Activated CD4-positive, alpha-beta T cell treated with anti-CD3 and anti-CD28 coated beads, Interleukin-2, amount 50 U/mL, for 24 hours (primary cell): ENCODE measurements around the gene MUC5AC.
"Not testable (repeated sequence)": the region's sequence is repeated elsewhere in the genome, so short reads cannot be mapped to it uniquely, and the experiment has no call there.

Experiments used
- DNase-seq, 2 donors: peaks; one replicate each; pipeline ENCODE4 v3.0.0-alpha.2; 2020; ENCODE audit warnings: low read depth in 1 of 2, low spot score in 1 of 2

The MUC5AC gene

DNA sequence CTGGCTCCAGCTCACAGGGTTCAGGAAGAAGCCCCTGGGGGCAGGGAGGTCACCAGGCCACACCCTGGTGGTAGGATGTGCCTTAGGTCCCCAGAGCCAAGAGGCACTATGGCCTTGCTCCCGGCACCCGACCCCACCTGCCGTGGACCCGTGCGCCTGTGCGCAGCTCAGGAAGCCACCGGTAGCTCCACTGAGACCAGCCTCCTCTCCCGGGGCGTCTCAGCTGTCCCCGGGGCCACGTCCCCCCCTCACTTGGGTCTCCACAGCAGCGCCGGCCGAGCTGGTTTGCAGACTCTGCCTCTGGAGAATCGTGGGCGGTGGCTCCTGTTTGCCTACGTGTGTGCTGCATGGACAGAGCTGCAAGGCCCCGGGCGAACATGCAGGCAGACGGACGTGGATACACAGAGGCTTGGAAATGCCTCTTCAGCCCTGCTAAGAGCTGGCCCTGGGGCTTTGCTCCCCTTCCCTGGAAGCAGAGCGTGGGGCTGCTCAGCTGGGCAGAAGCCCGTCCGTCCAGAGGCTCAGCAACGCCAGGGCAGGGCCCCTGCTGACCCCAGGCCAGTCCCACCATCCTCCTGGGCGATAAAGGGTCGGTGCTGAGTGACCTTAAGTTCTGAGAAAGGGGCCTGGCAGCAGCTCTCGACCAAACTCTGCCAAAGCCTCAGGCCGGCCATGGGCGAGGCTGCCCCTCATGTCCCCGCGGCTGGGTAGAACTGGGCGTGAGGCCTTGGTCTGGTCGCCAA lies 49.8 kb downstream of the MUC5AC start:
- no peak for DNase-seq

DNA sequence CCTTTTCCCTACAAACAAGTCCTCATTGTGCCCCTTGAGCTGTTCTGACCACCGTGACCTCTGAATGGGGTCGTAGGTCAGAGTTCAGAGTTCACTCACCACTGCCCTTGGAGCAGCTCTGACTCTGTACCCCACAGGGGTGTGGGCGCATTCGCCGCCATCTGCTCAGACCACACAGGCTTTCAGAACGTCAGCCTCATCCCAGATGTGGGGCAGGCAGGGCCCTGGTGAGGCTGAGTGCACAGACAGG lies 50.3 kb downstream of the MUC5AC start:
- no peak for DNase-seq

DNA sequence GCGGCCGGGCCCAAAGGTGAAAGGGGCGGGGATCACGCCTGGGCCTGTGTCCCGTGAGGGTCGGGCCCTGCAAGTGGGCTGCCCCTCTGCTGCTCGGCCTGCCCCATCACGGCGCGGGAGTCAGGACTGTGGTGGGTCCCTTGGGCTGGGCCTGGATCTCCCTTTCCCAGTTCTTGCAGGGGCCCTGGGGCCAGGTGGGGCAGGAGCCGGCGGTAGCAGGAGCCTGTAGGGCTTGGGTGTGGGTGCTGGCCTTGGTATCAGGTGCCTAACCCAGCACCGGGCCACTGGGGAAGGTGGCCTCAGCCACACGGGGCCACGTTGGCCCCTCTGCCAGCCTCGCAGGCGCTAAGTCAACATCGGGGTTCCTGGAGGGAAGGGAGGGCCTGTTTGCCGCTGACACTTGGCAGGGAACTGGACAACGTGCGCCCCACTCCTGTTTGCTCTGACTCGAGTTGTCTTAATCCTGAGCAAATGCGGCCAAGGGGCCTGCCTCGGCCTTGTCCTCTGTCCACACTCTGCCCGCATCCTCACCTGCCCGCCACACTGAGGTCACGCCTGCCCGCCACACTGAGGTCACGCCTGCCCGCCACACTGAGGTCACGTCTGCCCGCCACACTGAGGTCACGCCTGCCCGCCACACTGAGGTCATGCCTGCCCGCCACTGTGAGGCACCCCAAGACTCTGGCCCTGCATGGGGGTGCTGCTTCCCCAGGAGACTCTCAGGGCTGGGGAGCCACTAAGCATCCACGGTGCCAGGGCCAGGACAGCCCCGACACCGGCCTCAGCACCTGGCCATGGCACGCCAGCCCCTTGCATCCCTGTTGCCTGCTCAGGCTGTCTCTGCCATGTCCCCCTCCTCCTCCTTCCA lies 50.9 kb downstream of the MUC5AC start:
- DNase-seq, result no peak

DNA sequence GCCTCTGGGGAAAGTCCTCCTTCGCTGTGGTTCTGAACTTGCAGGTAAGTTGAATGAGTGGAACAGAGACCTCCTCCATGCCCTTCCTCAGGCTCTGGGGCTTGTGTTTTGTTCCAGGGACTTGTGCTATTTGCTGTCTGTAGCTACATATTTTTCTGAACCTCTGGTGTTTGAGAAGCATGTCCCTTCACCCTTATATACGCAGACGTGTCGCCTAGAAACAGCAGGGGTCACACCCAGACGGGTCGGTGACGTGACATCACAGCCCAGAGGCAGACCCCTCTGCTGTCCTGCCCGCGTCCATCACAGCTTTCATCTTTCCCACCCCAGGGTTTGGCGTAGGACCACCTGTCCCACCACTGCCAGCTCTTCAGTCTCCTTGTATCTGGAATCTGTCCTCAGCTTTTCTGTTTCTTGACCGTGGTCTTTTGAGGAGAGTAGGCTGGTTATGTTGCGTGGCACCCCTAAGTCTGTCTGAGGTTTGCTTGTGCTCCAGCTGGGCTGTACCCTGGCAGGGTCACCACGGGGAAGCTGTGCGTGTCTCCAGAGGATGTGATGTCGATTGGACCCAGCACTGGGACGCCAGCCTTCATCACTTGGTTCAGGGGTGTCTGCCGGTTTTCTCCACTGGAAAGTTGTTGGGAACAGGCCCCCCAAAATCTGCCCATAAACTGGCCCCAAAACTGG lies 51.8 kb downstream of the MUC5AC start:
- no peak for DNase-seq

DNA sequence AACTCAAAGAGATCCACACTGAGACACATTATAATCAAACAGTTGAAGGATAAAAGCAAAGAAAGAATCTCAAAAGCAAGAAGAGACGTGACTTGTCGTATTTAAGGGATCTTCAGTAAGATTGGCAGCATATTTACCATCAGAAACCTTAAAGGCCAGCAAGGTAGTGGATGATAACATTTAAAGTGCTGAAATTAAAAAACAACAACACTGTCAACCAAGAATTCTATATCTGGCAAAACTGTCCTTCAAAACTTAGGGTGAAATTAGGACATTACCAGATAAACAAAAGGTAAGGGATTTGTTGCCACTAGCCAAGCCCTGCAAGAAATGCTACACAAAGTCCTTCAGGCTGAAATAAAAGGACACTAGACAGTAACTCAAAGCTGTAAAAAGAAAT lies 54.1 kb downstream of the MUC5AC start:
- no peak for DNase-seq

DNA sequence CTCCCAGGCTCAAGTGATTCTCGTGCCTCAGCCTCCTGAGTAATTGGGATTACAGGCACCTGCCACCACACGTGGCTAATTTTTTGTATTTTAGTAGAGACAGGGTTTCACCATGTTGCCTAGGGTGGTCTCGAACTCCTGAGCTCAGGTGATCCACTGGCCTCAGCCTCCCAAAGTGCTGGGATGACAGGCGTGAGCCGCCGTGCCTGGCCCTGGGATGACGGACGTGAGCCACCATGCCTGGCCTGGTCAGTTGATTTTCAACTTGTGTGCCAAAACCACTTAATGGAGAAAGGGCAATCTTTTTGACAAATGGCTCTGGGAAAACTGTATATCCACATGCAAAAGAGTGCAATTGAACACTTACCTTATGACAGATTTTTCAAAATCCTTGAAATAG lies 58.1 kb downstream of the MUC5AC start:
- DNase-seq, result not testable (repeated sequence)

DNA sequence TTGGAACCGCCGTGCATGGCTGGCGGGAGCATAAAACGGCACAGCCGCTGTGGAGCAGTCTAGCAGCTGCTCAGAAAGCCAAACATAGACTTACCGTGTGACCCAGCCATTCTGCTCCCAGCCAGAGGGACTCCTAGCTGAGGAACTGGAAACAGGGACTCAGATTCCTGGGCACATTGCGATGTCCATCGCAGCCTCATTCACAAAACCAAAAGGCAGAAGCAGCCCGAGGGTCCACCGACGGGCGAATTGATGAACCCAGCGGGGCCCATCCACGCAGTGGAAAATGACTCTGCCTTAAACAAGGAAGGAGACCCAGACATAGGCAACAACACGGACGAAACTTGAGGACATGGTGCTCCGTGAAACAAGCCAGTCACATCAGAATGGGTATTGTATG lies 59.4 kb downstream of the MUC5AC start:
- no peak for DNase-seq

DNA sequence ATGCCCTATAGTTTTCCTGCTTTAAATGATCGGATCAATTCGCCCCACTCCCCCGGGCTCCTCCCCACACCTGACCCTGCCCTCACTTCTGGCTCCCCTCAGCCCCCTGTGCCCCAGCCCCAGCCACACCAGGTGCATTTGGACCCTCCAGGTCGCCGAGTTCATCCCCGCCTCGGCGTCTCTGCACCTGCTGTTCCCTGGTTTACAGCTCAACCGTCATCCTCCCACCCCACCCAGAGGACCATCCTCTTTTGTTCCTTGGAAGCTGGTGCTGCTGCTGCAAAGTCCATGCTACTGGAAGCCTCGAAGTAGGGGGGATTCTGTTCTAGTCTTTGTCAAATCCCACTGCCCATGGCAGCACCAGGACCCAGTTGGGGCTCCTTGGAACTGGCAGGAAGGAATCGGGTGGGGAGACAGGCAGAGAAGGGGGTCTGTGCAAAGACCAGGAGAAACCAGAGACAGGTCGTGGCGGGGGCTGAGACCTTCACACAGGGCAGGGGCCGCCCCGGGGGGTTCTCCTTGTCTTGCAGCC lies 60.6 kb downstream of the MUC5AC start:
- DNase-seq, result no peak

DNA sequence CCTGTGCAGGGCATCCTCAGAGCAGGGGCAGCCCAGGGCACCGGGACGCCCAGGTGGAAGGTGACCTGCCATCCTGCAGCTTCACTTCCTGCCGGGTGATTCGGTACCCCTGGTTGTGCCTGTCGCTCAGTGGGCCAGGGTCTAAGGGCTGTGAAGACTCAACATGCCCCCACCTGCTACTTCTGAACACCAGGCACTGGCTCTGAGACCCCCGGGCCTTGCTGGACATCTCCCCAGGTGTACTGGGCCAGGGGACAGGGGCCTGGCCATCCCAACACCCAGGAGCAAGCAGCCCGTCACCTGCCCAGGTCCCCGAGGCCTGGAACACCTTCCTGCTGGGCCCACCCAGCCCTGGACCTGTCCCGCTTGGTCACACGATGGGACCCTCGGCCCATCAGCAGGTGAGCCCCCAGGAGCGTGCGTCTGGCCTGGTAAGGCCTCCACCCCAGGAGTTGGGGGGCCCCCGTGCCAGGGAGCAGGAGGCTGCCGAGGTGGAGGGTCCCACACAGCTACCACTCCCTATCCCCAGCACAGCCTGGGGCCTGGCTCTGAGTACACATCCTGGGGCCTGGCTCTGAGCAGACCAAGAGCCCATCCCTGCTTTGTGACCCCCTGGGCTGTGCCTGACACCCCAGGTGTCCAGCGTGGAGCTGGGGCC lies 61.2 kb downstream of the MUC5AC start:
- no peak for DNase-seq

DNA sequence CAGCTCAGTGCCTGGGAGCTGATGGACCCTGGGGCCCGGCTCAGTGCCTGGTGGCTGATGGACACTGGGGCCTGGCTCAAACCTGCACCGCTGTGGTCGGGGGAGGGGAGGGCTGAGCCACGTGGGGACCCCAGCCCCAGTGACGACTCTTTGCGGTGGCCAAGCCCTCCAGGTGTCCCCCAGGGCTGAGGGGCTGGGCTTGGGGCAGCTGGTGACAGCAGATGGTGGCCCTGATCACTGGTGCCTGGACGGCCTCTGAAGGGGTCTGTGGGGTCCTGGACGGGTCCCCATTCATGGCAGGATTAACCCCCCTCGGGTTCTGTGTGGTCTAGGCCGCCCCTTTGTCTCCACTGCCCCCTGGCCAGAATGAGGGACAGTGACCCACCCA lies 61.7 kb downstream of the MUC5AC start:
- no peak for DNase-seq

DNA sequence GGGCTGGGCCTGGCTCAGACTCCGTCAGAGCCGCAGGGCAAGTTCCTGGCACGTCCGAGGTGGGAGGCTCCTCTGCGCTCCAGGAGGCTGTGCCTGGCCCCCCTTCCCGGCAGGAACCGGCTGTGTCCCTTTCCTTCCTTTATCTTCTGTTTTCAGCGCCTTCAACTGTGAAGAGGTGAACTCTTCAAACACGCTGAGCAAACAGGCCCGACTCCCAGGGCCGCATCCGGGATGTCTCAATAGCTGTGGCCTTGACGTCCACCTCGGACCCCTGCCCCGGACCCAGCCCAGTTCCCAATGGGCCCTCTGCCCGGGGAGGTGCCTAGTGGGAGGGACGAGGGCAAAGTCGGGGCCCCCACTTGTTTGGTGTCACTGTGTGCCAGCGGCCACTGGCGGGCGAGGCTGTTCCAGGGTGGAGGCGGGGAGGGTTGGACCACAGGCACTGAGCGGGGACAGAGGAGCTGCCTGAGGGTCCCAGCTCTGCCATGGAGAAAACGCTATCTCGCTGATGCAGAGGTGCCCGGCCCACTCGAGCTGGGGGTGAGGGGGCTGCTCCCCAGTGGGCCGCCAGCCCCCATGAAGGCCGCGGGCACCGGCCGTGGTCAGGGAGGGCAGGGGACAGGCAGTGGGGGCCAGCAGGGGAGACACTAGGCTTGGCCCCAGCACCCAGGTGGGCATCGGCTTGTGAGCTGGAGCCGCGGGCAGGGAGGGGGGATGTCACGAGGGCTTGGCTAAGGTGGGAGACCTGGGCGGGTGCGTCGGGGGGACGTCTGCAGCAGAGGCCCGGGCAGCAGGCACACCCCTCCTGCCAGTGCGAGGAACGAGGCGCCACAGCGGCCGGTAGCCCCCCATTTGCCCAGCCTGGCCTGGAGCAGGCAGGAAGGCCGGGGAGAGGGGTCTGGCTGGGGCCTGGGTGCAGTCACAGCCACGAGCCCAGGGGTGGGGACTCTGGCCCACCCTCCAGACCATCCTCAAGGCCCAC lies 62.4 kb downstream of the MUC5AC start:
- DNase-seq, result no peak

DNA sequence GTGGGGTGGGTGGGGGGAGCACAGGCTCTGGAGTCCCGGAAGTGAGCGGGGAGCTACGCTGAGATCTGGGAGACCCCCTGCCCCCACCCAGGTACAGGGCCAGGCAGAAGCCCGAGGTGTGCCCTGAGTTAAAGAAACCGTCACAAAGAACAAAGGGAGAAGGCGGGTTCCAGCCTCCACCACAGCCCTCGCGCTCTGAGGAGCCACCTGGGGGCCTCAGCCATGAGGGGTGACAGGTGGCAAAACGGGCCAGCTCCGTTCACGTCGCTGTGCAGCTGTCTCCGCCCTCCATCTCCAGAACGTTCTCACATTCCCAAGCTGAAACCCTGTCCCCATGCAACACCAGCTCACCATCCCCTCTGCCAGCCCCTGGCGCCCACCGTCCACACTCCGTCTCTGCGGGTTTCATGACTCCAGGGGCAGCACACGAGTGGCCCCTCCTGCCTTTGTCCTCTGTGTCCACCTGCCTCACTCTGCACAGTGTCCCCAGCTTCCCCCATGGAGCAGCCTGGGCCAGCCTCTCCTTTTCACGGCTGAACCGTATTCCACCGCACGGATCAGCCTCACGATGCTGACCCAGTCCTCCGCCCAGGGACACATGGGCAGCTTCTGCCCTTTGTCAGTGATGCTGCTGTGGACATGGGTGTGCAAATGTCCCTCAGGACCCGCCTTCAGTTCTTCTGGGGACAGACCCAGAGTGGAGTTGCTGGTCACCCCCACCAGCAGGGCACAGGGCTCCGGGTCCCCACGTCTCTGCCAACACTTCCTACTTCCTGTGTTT lies 63.4 kb downstream of the MUC5AC start:
- no peak for DNase-seq

DNA sequence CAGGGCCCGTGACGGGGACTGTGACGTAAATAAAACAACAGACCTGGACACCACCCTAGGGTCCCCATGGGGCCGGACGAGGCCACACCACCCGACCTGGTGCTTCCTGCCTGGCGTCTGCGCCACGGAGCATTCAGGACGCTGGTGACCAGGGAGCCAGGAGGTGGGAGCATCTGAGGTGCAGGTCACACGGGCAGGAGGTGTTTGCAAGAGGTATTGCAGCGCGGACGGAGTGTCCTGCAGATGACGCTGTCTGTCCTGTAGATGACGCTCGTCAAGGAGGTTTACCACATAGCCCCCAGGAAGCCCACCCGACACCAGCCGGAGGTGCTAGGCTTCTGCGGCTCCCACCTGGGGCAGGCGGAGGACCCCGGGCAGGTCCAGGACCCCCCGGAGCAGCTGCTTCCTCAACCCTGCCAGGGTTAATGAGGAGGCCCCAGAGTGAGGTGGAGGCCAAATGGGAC lies 64.1 kb downstream of the MUC5AC start:
- DNase-seq, result no peak

DNA sequence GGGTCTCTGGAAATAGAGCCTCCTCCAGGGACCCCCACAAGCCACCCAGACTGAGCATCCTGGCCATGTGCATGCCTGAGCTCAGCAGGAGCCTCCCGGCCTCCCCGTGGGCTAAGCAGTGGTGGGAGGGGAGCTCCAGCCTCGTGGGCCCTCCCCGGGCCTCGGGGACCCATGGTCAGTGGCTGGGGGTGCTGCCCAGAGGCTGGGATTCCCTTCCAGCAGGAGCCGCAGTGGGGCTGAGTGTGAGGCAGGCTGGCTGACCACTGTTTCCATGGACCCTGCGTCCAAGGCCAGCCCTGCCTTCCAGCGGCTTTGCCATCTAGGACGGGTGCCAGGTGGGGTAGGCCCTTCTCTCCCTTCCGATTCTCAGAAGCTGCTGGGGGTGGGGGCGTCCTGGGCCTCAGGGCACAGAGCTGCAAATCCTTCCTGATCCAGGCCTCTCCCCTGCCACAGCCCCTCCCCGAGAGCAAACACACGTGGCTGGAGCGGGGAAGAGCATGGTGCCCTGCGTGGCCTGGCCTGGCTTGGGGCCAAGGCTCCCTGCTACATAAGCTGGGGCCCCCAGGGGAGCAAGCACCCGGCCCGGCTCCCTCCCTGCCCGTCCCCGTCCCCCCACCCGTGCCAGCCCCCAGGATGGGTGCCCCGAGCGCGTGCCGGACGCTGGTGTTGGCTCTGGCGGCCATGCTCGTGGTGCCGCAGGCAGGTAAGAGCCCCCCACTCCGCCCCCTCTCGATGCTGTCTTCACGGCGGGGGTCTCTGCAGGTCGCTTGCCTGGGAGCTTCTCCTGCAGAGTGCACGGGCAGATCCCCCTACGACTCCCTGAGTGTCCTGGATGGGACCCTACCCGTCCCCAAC lies 65.0 kb downstream of the MUC5AC start, which contains the start of gene MUC5B:
MUC5B (plus strand) TSS at position 576 of the 855 bp plus-strand sequence; CDS start at position 634, 58 bp downstream.
- no peak for DNase-seq

DNA sequence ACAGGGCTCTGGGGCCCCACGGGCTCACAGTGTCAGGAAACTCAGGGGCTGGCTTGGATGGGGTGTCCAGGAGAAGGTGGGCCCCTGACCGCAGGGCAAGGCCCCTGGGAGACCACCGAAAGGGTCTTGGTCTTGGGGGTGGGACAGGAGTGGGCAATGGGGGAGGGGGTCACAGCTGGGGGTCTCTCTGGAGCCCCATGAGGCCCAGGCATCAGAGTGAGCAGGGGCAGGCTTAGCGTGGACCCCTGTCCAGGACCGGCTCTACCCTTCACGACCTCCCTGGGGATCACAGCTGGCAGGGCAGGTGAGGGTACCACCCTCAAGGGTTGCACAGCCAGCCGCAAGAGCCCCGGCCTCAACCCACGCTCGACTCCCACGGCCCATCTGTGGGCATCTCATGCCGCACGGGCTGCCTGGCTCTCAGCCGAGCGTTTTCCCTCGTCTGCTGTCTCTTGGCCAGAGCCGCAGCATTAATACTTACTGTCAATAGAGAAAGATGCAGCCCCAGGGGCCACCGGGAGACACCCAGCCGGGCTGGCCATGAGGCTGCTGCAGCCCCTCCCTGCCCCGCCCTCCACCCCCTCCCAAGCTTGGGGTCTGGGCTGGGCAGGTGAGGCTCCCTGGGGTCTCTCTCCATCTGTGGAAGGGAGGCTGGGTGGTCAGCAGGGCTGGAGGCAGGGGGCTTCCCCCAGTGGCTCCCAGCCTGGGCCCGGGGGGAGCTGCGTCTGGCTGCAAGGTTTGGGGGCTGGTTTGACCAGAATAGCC lies 65.8 kb downstream of the MUC5AC start:
- DNase-seq, result no peak

DNA sequence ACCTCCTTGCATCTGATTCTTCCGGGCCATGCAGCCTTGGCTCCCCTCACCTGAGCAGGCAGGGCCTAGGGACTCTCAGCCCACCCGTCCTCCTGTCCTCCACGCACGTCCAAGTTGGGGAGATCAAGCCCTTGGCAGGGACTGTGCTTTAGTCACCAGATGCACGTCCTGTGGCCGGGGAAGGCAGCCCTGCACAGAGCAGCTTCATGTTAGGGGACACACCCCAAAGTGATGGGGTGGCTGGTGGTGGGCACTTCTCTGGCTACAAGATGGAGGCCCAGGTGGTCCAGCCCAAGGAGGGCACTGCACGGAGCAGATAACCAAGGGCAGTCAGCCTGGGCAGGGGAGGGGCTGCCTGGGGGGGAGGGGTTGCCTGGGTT lies 66.3 kb downstream of the MUC5AC start:
- no peak for DNase-seq

DNA sequence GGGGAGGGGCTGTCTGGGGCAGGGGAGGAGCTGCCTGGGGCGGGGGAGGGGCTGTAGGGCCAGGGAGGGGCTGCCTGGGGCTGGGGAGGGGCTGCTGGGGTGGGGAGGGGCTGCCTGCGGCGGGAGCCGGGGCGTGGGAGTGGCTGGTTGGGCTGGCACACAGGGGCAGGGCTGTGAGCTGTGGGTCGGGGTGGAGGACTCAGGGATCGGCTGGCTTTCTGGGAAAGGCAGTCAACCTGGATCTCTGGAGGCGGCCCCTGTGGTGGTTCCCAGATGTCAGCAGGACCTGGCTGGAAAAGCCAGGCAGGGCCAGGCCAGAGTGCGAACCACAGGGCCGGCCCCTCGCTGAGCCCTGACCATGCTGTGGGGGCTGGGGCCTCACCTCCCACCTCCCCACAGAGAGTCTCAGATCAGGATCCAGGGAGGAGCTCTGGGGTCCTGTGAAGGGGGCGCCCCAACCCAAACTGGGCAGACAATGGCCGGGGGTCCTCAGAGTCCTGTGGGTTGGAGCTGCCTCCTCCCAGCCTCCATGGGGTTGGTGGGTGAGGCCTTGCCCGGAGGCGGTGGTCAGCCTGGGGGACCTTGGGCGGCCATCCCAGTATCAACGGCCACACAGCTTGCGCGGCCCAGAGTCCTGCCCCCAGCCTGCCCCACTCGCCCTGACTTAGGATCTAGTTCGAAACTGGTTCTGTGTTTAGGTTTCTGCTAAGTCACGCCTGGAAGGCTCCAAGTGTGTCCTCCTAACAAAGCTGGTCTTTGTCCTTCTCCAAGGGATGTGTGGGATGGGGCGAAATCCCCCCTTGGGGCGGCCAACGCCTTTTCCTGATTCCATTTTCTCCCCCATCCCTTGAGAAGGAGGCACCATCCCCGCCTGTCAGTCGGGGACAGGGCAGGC lies 67.0 kb downstream of the MUC5AC start:
- DNase-seq, result no peak
